Fibroblast of mammary gland (primary cell): ENCODE measurements around the gene MORC4.

ENCODE experiments used
- DNase-seq: peaks from one replicate; pipeline ENCODE4 v3.0.0-alpha.2; 2010; ENCODE audit warnings: low read depth
- H3K4me3 ChIP-seq: 2 replicates; pipeline ENCODE4 v1.5.1; 2011; ENCODE audit warnings: low read depth, mild to moderate bottlenecking, low read length, moderate library complexity; ENCODE audit not compliant: control insufficient read depth
- TF ChIP-seq, protein P1 (sequence below): conservative IDR thresholded peaks from 2 replicates; pipeline ENCODE4 v1.5.1; 2011; ENCODE audit warnings: low read depth, low read length, inconsistent platforms; ENCODE audit not compliant: control insufficient read depth, insufficient read depth

MORC4 gene

DNA sequence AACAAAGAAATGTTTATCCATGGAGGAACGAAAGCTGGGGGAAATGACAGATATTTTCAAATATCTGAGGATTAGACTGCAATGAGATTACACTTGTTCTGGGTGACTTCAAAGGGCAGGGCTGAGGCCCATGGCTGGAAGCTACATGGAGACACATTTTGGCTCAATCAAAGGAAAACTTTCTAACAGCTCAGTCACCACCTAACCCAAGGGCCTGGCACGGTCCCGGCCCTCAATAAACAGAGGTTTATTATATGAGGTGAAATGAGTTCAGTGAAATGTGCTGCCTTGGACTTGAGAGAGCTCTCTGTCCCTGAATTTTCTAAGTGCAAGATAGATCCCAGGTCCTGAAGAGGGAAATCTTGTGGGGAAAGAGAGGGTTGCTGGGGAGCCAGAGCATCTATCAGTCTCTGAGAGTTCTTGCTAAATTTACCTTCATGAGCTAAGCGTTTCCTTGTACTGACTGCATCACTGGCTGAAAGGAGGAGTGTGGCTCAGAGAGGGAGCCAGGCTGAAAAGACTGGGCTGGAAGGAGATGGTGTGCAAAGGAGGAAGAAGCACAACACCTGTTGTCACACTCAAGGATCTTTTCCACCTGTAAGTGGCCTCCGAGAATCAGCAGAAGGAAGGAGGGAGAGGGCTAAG, 94.8 kb downstream of the MORC4 start:
- DNase-seq = no peak
- TF ChIP-seq, protein P1, sequence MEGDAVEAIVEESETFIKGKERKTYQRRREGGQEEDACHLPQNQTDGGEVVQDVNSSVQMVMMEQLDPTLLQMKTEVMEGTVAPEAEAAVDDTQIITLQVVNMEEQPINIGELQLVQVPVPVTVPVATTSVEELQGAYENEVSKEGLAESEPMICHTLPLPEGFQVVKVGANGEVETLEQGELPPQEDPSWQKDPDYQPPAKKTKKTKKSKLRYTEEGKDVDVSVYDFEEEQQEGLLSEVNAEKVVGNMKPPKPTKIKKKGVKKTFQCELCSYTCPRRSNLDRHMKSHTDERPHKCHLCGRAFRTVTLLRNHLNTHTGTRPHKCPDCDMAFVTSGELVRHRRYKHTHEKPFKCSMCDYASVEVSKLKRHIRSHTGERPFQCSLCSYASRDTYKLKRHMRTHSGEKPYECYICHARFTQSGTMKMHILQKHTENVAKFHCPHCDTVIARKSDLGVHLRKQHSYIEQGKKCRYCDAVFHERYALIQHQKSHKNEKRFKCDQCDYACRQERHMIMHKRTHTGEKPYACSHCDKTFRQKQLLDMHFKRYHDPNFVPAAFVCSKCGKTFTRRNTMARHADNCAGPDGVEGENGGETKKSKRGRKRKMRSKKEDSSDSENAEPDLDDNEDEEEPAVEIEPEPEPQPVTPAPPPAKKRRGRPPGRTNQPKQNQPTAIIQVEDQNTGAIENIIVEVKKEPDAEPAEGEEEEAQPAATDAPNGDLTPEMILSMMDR = no peak
- H3K4me3 ChIP-seq = no peak overlapping the region

DNA sequence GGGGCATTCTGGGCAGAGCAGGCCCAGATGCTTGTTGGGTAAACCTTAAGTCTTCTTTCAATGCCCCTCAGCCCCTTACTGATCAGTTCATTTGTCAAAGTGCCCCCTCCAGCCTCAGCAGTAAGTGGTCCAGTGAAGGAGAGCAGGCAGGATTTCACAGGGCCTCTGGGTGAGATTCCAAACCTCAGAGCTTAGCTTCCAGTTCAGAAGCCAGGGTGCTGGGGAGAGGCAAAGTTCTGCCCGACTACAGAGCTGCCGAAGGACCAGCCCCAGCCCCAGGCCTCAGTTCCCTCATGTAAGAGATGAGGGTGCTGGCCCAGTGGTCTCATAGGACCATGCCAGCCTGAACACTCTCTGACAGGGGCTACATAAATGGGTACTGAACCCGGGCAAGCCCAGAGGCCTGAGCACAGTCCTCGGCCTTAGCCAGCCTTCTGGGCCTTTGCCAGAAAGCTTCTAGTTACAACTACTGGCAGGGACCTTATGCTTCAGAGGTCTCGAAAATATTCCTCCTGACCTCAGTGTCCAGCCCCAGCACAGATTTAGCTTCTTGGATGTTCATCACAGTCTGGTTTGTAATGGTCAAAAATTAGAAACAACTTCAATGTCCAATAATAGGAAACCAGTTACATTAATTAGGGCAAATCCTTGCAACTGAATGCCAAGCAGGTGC, 96.0 kb downstream of the MORC4 start:
- DNase-seq = no peak
- TF ChIP-seq, protein P1 = no peak
- H3K4me3 ChIP-seq = no peak overlapping the region

DNA sequence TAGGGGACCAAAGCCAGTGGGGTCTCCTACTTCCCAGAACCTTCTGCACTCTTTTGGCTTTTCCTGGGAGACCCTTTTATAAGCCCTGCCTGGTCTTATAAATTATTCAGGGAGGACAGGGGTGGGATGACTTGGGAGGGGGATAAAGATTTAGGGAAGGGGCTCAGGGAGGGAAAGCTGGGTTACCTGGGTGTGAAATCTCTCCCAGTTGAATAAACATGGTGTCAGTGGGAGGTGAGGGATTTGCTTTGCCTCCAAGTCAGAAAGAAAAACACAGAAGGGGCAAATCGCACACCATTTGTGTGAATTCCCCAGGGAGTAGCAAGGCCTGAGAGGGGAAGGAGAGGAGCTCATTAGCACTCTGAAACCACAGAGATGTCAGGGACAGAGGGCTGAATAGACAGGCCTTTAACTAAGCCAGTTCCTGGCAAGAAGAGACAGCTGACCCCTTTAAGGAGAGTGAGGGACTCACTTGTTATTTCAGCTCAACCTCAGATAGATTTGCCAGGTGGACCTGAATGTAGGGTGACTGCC, 96.7 kb downstream of the MORC4 start, which contains the start of gene RIPPLY1:
TSS of gene RIPPLY1 (minus strand) at position 51 of the 534 bp plus-strand sequence. CDS start 54 bp downstream, outside the sequence.
- no peak within 1 kb of the TSS for H3K4me3 ChIP-seq
- no peak for DNase-seq
- TF ChIP-seq, protein P1 = no peak

DNA sequence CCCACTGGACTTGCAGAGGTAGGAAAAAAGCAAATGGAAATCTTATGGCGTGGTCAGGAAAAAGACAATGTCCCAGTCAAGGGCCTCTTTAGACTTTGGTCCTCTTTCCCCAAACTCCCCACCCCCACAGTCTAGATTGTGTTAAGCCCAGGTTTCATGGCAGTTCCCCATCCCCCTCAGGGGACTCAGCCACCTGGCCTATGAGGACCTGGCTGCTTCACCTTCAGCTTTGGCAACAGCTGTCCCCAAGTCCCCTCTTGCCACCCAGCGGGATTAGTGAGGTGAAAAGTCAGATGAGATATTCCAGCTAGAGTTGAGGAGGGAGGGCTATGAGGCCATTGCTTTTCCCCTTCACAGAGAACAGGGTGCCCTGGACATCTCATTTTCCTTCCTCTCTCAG, 97.3 kb downstream of the MORC4 start:
- no peak overlapping the region for H3K4me3 ChIP-seq
- TF ChIP-seq, protein P1 = no peak
- DNase-seq = no peak

DNA sequence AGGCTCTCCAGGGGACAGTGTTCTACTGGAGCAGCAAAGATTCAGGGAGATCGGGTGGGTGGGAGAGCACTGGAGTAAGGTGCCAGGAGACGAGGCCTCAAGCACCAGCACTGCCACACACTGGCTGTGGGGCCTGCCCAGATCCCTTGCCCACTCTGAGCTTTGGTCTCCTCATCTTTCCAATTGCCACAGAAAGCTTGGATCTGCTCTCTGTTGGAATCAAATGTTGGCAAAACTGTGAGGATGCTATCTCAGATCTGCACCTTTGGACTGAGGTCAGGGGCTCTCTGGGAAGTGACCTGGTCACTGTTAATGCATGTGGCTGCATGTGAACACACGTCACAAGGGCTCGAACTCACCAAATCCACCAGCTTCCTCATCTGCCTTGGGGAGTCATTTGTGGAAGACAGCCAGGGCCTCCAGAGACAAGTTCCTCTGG, 98.2 kb downstream of the MORC4 start:
- H3K4me3 ChIP-seq = no peak overlapping the region
- TF ChIP-seq, protein P1 = no peak
- DNase-seq = no peak

DNA sequence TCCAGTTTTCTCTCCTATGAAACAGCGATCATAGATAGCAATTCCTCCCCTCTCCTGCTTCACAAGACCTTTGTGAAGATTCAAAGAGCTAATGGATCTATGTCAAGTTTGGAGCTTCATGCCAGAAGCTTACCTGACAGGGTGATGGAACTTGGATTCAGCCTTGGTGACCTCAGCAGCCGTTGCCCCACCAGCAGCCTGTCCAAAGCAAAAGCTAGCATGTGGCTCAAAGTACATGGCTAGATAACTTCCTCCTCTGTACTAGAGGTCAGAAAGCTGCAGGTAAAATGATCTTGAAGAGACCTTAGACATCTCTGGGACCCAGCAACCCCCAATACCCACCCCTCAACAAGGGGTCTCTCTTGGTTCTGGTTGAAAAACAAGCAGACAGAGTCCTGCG, 98.7 kb downstream of the MORC4 start:
- DNase-seq = no peak
- no peak overlapping the region for H3K4me3 ChIP-seq
- TF ChIP-seq, protein P1 = no peak

DNA sequence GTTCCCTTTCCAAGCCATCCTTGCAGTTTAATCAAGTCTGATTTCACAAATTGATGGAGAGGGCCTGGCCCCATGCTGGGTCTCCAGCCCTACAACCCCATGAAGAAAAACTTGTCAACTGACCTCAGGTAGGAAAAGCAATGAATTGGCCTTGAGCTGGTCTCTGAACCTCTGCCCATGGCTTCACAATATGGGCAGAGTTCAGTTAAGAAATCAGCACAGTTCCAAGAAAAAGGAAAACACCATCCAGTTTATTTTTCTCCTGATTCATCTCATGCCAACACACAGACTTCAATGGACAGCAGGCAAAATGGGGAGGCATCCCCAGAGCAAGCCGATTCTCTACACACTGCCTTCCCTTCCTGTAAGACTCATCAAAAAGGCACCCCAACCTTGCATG, 100.2 kb downstream of the MORC4 start:
- no peak overlapping the region for H3K4me3 ChIP-seq
- DNase-seq = no peak
- TF ChIP-seq, protein P1 = no peak
